ENCODE results near the gene SRRD. TPM values are rescaled to one million over a fixed set of nuclear protein-coding genes. Genes with fewer than 3 reads are reported as not detected.

SRRD gene
- total RNA-seq, 2 donors from 2014 or later: 28.6 to 31.8 TPM

- Mint-ChIP-seq H3K4me3 (no peak overlapping the region), H3K9me3 (no peaks in the 10 kb centered on the region), H3K27me3 (no peaks in the 10 kb centered on the region), H3K4me1 (ENCODE audit: low read depth in 2 of 2) (peaks cover 0 to 4% of the 10 kb centered on the region in 2 donors), H3K36me3 (no peaks in the 10 kb centered on the region), H3K27ac (no peak overlapping the region)
- no peak for ATAC-seq
- DNase-seq (ENCODE audit: low spot score): no peak
Observed at GRCh38 chr22:26447584-26448329, 35.9 kb upstream of the SRRD start.

- ATAC-seq: no peak
- Mint-ChIP-seq H3K4me1 (ENCODE audit: low read depth in 2 of 2) (peaks cover 0 to 4% of the 10 kb centered on the region in 2 donors), H3K27ac (no peak overlapping the region), H3K4me3 (no peak overlapping the region), H3K27me3 (no peaks in the 10 kb centered on the region), H3K9me3 (no peaks in the 10 kb centered on the region), H3K36me3 (no peaks in the 10 kb centered on the region)
- DNase-seq (ENCODE audit: low spot score): no peak
Observed at GRCh38 chr22:26448334-26448733, 35.3 kb upstream of the SRRD start.

- H3K27ac Mint-ChIP-seq: no peak overlapping the region
- H3K27me3 Mint-ChIP-seq: no peaks in the 10 kb centered on the region
- no peak for ATAC-seq
- H3K9me3 Mint-ChIP-seq: no peaks in the 10 kb centered on the region
- H3K4me1 Mint-ChIP-seq (ENCODE audit: low read depth in 2 of 2): peaks cover 0 to 4% of the 10 kb centered on the region in 2 donors
- no peak overlapping the region for H3K4me3 Mint-ChIP-seq
- H3K36me3 Mint-ChIP-seq: no peaks in the 10 kb centered on the region
- DNase-seq (ENCODE audit: low spot score): no peak
Observed at GRCh38 chr22:26448941-26449340, 34.7 kb upstream of the SRRD start.

- no peak for DNase-seq (ENCODE audit: low spot score)
- Mint-ChIP-seq H3K4me3 (no peak overlapping the region), H3K27me3 (no peaks in the 10 kb centered on the region), H3K9me3 (no peaks in the 10 kb centered on the region), H3K36me3 (no peaks in the 10 kb centered on the region), H3K4me1 (ENCODE audit: low read depth in 2 of 2) (no peaks in the 10 kb centered on the region), H3K27ac (no peak overlapping the region)
- no peak for ATAC-seq
Observed at GRCh38 chr22:26450453-26451185, 33.1 kb upstream of the SRRD start.

- ATAC-seq (no peak), DNase-seq (ENCODE audit: low spot score) (no peak)
- Mint-ChIP-seq H3K9me3 (no peaks in the 10 kb centered on the region), H3K4me1 (ENCODE audit: low read depth in 2 of 2) (no peaks in the 10 kb centered on the region), H3K27ac (no peak overlapping the region), H3K36me3 (no peaks in the 10 kb centered on the region), H3K4me3 (no peak overlapping the region), H3K27me3 (no peaks in the 10 kb centered on the region)
Observed at GRCh38 chr22:26452236-26453016, 31.3 kb upstream of the SRRD start.

- Mint-ChIP-seq H3K27me3 (no peaks in the 10 kb centered on the region), H3K9me3 (no peaks in the 10 kb centered on the region), H3K27ac (no peak overlapping the region), H3K36me3 (no peaks in the 10 kb centered on the region), H3K4me3 (no peak overlapping the region), H3K4me1 (ENCODE audit: low read depth in 2 of 2) (no peaks in the 10 kb centered on the region)
- DNase-seq (ENCODE audit: low spot score) (no peak), ATAC-seq (no peak)
Observed at GRCh38 chr22:26453216-26453615, 30.5 kb upstream of the SRRD start.

GRCh38 chr22:26453812-26454500 lies 29.7 kb upstream of the SRRD start:
- peak in 1 of 2 donors; percentile 17 for ATAC-seq
- no peak for DNase-seq (ENCODE audit: low spot score)
- H3K27me3 Mint-ChIP-seq: no peaks in the 10 kb centered on the region
- no peaks in the 10 kb centered on the region for H3K36me3 Mint-ChIP-seq
- H3K4me3 Mint-ChIP-seq: no peak overlapping the region
- no peaks in the 10 kb centered on the region for H3K4me1 Mint-ChIP-seq (ENCODE audit: low read depth in 2 of 2)
- no peaks in the 10 kb centered on the region for H3K9me3 Mint-ChIP-seq
- no peak overlapping the region for H3K27ac Mint-ChIP-seq

GRCh38 chr22:26457661-26458272 lies 25.9 kb upstream of the SRRD start:
- Mint-ChIP-seq H3K9me3 (no peaks in the 10 kb centered on the region), H3K36me3 (no peaks in the 10 kb centered on the region), H3K4me3 (no peak overlapping the region), H3K27ac (no peak overlapping the region), H3K4me1 (ENCODE audit: low read depth in 2 of 2) (peaks cover 0 to 3% of the 10 kb centered on the region in 2 donors), H3K27me3 (no peaks in the 10 kb centered on the region)
- ATAC-seq (no peak), DNase-seq (ENCODE audit: low spot score) (no peak)

- Mint-ChIP-seq H3K27ac (no peak overlapping the region), H3K9me3 (no peaks in the 10 kb centered on the region), H3K4me1 (ENCODE audit: low read depth in 2 of 2) (peaks cover 0 to 3% of the 10 kb centered on the region in 2 donors), H3K4me3 (no peak overlapping the region), H3K27me3 (no peaks in the 10 kb centered on the region), H3K36me3 (no peaks in the 10 kb centered on the region)
- DNase-seq (ENCODE audit: low spot score) (no peak), ATAC-seq (no peak)
Observed at GRCh38 chr22:26460202-26460601, 23.5 kb upstream of the SRRD start.

- Mint-ChIP-seq H3K27ac (no peak overlapping the region), H3K4me3 (no peak overlapping the region), H3K27me3 (no peaks in the 10 kb centered on the region), H3K36me3 (no peaks in the 10 kb centered on the region), H3K4me1 (ENCODE audit: low read depth in 2 of 2) (peaks cover 0 to 3% of the 10 kb centered on the region in 2 donors), H3K9me3 (no peaks in the 10 kb centered on the region)
- no peak for DNase-seq (ENCODE audit: low spot score)
- no peak for ATAC-seq
Observed at GRCh38 chr22:26461188-26461810, 22.4 kb upstream of the SRRD start.

- Mint-ChIP-seq H3K9me3 (no peaks in the 10 kb centered on the region), H3K36me3 (peaks cover 5% of the 10 kb centered on the region), H3K27me3 (no peaks in the 10 kb centered on the region), H3K4me1 (ENCODE audit: low read depth in 2 of 2) (peaks cover 0 to 3% of the 10 kb centered on the region in 2 donors), H3K4me3 (no peak overlapping the region), H3K27ac (no peak overlapping the region)
- ATAC-seq (no peak), DNase-seq (ENCODE audit: low spot score) (no peak)
Observed at GRCh38 chr22:26462051-26462450, 21.6 kb upstream of the SRRD start.

- ATAC-seq: no peak
- no peak overlapping the region for H3K4me3 Mint-ChIP-seq
- no peak for DNase-seq (ENCODE audit: low spot score)
- peaks cover 5% of the 10 kb centered on the region for H3K36me3 Mint-ChIP-seq
- no peaks in the 10 kb centered on the region for H3K27me3 Mint-ChIP-seq
- no peak overlapping the region for H3K27ac Mint-ChIP-seq
- no peaks in the 10 kb centered on the region for H3K9me3 Mint-ChIP-seq
- peaks cover 0 to 3% of the 10 kb centered on the region in 2 donors for H3K4me1 Mint-ChIP-seq (ENCODE audit: low read depth in 2 of 2)
Observed at GRCh38 chr22:26462641-26463040, 21.0 kb upstream of the SRRD start.
